GM19463 (cell line): ENCODE results near the gene SPOCK2.

Experiments
- ATAC-seq: cut with Tn5 transposase; IDR thresholded peaks from one replicate; pipeline ENCODE4 v1.9.1; 2021; ENCODE audit warnings: mild to moderate bottlenecking, moderate library complexity; ENCODE audit not compliant: unreplicated experiment

SPOCK2 gene

DNA sequence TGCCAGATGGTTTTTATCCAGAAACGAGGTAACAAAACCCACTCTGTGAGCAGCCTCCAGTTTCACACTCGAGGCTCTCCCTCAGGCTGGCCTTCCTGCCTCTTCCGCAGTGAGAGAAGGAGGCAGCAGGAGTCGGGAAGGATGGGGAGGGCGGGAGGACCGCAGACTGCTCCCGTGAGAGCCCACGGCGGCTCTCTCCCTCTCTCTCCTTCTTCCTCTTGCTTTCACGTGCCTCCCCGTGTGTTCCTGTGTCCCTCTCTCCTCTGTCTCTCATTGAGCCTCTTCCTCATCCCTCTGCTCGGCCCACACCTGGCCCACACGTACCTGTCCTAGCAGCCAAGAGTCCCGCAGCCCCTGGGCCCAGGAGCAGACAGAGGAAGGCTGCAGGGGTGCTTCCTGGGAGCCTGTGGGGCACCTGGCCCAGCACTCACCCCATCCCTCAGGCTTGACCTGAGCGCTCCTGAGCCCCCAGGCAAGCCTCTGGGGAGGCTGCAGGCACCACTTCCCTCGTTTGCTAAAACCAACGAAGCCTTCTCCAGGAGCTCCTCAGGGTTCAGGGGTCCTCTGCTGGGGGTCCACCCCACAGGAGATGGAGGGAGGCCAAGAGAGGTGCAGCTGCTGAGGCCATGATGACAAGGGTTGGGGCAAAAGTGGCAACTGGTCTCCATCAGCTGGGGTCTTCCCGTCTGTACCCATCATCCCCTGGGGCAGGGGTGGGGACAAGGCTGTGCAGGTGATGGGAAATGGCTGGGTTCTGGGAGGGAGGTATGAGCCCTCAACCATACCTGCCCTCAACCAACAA is 13.6 kb downstream of the SPOCK2 start:
- ATAC-seq, result no peak

DNA sequence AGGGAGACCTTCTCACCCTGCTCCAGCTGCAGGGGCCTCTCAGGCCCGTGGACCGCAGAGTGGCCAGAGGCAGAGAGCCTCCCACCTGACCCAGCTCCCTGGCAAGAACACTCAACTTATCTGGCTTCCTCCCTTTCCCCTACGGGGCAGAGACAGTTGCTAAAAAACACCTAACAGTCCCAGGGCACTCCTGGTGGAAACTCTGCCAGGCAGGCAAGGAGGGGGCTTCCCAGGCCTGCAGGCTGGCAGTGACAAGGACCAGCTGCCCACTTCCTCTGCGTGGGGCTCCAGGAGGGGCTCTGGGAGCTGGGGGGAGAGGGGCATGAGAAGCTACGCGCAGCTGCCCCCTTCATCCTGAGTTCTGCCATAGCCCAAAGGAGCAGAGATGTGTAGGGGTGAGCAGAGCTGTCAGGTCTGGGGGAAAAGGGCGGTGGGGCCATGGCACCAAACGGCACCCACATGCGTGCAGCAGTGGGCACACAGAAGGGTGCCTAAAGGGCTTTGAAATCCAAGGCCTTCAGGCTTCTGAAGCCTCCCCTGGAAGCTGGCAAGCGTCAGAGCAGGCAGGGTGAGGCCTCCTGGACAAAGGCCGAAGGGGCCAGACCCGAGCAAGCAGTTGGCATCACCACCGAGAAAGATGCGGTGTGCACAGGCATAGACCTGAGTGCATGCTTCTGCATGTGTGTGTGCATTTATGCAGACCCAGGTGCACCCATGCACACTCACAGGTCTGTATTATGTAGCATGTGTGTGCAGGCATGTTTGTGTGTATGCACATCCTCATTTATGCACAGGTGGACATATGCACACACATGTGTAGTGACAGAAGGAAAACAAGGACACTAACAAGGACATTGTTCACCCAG is 14.4 kb downstream of the SPOCK2 start:
- ATAC-seq, result no peak

DNA sequence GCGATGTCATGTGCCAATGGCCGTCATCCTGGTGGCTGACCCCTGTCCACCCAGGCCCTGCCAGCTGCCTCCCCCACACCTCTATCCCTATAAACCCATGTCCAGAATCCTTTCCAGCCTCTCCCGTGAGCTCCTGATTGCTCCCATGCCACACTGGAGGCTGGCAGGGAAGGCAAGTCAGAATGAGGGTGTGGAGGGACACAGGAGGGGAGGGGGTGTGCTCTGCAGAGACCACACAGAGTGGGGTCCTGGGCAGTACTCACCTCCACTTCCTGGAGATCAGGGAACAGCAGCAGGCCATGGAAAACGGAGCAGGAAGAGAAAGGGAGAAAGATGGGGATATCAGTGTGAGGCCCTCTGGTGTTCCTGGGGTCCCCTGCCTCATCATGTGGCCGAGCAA is 15.7 kb downstream of the SPOCK2 start:
- no peak for ATAC-seq

DNA sequence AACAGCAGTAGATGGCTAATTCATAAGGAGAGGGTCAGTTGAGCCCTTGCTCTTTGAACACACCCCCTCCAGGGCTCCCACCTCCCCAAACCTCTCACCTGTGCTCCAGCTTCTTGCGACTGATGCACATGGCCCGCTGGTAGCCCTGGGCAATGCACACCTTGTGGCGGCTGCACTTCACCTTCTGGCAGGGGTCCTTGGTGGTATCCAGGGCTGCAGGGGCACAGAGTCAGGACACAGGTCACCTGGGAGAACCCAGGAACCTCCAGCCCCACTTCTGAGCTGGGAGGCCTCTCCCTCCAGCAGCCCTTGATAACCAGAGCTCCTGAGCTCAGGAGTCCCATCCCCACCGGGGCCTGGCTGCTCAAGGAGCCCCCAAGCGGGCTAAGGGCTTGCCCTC is 16.3 kb downstream of the SPOCK2 start:
- ATAC-seq, result no peak

DNA sequence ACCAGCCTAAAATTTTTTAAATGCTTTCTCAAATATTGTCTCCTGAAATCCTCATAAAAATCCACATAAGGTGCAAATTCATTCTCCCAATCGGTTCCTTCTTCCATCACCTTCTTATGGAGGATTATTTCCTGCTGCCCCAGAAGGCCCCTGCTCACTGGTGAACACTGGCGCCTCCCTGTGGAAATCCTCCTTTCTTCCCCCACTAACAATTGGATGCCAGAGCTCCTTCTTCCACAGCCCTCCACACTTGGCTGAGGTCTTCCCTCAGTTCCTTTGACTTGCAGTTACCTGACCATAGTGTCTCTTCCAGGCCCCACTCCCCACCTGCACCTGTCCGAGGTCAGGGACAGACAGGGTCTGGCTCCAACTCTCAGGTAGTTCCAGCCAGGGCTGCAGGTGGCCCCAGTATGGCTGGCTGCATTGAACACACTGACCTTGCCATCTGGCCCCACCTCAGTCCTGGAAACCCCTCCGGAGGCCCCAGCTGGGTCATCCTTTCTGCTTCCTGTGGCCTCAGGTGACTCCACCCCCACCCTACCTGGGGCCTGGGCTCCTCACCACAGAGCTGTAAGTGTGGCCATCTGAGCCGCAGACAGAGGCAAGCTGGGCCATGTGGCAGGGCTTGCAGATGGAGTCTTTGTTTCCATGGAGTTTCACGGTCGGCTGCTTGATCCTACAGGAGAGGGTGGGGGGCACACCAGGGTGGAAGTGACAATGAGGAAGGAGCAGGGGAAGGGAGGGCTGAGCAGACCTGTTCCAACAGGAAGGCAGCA is 18.4 kb downstream of the SPOCK2 start:
- no peak for ATAC-seq

DNA sequence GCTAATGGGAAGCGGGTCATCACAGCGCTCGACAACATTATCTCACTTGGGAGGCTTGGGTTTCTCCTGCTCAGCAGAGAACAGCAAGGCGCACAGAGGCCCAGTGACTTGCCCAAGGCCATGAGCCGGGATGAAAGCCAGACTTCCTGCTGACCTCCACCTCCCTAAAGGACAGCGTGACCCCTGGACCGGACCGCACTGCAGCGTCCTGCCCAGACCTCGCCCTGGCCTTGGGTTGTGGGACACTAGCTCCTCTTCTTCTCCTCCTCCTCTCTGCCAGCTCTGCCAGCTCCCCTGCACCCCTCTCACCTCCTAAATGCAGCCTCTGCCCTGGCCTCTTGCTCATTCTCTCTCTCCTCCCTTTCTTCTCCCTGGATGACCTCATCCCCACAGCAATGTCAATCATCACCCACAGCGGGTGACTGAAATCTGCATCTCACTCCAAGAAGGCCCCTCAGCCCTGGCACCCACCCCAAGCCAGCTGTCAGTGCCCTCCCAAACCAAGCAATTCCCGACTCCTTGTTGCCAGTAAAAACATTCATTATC is 19.4 kb downstream of the SPOCK2 start:
- ATAC-seq, result no peak

DNA sequence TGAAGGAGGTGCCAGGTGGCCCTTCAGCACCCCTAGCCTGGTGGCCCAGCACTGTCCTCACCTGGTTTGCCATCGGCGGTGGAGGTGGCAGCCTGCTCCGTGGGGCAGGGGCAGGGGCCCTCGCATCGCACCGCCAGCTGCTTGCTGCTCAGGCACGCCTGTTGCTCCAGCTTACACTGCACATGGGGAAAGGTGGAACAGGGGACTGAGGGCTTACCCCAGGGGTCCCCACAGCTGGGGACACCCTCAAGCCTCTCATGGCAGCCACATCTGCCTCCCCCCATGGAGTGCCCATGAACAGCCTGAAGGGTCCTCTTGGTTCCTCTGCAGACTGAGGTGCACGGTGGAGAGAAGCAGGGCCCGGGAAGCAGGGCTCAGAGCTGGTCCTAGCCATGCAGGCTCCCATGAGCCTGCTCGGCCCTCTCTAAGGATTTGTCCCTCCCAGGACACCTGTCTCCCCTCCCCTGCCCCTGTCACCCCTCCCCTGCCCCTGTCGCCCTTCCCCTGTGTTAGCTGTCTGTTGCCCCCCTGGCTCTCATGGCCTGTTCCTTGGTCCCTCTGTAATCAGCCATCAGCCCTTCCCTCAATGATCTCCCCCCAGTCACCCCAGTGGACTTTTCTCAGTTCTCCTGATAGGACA is 20.1 kb downstream of the SPOCK2 start:
- no peak for ATAC-seq

DNA sequence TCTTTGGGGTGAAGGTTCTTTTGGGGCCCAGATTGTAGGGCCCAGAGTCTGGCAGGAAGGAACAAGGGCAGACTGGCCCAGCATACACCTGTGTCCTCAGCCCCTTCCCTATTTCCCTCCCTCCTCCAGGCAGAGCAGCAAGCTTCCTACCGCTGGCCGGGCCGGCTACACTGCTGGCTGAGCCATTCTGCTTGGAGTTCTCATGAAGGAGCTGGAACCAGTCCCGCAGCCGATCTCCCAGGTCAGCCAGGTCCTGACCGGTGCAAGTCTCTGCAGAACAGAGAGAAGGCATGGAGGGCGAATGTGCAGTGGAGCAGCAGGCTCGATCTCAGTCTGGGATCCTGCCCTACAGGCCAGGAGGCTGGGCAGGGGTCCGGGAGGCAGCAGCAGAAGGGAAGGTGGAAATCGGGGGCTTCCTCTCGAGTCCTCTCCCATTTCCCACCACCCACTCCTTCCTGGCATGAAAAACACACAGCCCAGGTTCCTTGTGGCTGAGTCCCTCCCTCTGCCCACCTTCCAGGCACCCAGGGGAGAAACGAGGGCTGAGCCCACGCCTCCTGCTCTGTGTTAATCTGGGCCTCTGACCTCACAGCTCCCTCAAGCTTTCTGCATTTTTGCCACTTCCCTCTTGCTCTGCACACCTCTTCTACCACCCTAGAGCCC is 20.8 kb downstream of the SPOCK2 start:
- no peak for ATAC-seq

DNA sequence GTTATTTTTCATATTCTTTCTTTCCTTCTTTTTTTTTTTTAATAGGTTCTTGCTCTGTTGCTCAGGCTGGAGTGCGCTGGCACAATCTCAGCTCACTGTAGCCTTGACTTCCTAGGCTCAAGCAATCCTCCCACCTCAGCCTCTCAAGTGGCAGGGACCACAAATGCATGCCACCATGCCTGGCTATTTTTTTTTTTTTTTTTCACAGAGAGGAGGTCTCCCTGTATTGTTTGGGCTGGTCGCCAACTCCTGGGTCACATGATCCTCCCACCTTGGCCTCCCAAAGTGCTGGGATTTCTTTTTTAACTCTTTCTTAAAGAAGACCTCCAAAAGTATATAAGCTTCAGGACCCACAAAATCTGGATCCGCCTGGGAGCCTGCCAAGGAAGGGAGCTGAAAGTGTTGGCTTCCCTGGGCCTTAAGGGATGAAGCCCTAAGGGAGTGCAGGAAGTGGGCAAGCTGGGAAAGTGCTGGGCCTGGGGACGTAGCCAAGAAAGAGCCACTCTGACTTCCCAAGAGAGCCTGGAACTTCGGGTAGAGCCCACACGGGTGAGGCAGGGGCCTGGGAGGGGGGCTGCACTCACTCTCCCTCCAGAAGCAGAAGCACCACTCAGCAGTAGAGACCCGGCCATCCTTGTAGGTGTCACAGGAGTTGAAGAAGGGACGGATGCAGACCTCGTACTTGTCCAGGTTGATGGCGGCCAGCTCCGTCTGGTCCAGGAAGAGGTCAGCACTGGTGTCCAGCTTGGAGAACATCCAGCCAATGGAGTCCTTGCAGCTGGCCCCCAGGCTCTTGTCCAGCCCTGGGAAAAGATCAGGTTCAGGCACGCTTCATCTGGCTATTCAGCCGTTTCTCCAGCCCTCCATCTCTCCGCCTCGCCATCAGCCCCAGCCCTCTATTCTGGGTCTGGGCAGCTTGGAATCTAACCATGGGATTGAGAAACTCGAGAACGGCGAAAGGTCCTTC is 21.8 kb downstream of the SPOCK2 start:
- no peak for ATAC-seq

DNA sequence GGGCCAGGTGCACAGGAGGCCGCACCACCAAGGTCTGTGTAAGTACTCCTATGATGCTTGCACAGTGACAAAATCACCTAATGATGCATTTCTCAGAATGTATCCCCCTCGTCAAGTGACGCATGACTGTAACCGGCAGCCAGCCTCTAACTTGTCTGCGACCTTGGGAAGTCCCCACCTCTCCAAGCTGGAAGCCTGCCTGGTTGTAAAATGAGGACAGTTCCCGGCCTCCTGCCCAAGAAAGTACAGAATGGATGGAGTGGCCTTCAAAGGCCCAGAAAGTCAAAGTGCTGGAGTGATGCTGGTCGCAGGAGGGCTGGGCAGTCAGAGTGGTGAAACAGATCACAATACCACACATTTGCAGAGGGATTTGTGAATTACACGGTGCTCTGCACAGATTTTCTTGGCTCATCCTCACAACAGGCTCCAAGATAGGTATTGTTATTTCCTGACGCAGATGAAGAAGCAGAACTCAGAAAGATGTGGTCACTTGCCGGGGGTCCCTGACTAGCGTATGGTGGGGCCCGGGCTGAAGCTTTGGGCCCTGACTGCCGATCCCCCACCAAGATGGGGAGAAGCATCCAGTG is 22.8 kb downstream of the SPOCK2 start:
- no peak for ATAC-seq

DNA sequence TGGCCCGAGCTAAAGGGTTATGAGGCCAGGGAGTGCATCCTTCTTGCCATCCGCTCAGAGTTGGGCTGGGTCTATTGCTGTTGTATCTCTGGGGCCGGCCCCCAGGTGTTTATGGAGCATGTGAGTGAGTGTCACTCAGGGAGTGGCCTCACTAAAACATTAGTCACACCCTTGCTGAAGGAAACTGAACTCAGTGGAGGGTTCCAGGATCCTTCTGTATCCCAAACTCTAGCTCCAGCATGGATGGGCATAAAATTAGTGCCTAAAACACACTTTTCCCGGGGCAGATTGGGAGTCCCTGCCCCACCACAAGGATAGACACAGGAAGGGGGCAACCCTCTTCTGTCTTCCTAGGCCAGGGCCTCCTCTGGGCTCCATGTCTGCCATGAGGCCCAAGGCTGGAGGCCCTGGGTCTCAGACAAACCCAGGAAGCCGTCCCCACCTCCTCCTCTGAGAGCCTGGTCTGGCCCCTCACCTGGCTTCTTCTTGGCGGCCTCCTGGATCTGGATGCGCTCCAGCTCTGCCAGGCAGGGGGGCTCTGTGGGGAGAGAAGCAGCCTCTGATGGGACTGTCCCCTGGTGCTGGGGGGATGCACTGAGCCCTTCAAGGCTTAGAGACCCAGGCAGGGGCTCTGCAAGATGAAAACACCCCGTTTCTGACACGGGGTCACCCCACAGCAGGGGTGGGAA is 24.5 kb downstream of the SPOCK2 start:
- no peak for ATAC-seq

DNA sequence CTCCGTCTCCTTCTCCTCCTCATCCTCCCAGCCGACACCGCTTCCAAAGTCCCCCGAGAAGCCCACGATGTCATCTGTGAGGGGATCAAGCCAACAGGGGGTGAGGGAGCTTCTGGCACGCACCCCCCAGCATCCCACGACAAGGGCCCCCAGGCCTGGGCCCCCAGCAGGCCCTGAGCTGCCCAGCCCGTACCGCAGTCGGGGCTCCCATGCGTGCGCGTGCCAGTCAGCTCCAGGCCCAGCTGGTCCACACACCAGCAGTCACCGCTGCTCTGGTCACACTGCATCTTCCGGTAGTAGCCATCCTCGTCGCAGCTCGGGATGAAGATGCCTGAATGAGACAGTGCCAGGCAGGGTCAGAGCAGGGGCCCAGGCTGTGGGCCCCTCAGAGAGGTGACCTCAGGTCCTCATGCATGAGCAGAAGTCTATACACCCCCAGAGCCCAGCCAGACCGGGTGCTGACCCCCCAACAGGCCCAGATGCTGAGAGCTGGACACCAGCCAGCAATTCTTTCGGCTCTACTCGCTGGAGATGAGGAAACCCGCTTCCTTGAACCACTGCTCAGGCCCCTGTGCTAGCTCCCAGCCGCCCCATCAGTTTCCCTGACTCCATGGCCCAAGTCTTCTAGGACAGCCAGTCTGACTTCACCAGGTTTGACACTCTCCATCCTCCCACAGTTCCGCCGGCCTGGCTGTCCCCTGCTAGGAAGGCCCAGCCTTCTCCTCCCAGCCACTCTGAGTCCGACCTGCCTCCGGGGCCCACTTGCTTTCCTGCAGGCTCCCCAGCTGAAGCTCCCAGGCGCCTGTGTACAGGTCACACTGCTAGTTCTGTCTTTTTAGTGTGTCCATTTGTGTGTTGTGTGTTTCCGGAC is 25.3 kb downstream of the SPOCK2 start:
- no peak for ATAC-seq

DNA sequence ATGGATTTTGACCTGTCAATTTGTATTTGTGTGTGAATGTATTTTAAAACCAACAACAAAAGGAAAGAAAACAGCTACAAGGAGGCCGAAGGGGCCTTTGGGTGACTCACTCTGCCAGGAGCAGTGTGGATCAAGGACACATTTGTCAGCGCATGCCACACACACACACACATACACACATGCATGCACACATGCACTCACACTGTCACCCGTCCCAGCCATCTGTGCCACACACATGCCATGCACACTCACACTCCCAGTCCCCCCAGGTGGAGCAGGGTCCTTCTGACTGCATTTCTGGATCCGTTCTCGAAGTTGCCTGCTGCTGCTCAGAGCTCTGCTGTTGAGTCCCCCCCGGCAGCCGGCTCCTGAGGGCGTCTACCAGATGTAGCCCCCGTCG is 26.0 kb downstream of the SPOCK2 start:
- no peak for ATAC-seq

DNA sequence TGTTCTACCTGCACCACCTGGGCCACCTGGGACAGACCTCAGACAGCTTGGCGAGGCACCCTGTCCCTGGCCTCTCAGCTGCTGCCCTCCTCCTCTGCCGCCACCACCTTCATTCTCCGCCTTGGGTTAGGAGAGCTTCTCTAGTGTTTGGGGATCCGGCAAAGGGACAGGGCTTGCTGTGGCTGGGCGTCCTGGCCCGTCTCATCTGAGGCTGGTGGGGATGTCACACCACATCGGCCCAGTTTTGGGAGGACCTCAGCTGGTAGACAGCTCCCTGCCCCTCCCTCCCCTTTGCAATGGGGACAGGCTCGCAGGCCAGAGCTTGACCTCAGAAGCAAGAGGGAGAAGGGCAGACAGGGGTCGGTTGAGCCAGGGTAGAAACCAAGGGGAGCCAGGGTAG is 26.4 kb downstream of the SPOCK2 start:
- ATAC-seq, result no peak

DNA sequence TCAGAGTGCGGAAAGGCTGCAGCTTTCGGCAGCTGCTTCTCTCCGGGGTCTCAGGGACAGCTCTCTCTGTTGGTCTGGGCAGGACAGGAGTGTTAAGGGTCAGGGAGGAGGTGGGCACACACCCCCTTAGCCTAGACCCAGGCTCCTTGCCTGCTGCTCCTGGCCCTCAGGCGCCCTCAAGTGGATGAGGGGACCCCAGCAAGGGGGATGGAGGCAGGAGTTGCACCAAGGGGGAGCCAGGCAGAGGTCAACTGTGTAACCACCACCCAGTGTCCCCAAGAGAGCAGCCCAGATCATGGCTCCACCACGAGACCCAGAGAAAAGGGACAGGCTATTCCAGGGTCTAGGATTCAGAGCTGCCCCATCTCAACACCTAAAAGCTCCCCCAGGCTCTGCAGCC is 26.9 kb downstream of the SPOCK2 start:
- no peak for ATAC-seq

DNA sequence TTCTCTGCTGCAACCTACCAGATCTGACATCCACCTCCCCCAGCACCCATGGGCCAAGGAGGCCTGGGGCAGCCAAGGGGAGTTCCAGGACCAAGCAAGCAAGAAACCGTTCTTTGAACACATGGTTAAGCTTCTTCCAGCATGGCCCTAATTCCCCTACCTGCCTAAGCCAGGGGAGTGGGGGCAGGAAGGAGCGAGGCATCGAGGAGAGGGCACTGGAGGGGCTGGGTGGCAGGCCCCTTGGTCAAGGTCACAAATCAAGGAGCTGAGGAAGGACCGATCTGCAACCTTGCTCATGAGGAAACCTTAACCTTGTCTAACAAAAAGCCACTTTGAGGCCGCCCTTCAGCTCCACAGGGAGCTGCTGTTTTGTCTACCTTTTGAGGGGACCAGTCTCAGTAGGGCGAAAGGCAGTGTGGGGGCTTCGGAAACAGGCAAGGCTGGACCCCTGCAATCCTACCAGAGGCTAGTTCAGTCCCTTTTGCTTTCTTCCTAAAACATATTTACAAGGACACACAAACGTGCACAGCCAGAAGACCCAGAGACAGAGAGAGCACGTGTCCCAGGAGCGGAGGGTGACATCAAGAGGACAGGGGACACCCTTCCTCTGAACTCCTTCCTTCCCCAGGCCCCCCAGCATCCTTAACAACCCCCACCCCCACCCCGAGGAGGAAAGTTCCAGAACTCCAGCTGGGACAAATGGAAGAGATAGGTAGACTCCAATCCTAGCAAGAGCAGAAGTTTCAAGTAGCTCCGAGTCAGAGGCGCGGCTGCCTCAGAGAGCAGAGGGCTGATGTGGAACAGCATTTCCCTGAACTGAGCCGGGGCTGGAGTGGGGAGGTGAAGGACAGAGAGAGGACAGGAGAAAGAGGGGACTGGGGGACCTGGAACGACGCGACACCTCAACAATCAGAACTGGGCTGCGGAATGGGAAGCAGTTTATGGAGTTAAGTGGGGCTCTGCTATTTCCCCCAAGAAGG is 28.2 kb downstream of the SPOCK2 start:
- no peak for ATAC-seq
